ENCODE measurements around the gene TFR2. TPM values are rescaled to one million over a fixed set of nuclear protein-coding genes. Genes with fewer than 3 reads are reported as not detected.

The TFR2 gene
- total and polyA plus RNA-seq, 2 of the 13 experiments (the other 11 are each of a cell fraction or from before 2014, with no cell fraction given) = 36.9 to 64.2 TPM

DNA sequence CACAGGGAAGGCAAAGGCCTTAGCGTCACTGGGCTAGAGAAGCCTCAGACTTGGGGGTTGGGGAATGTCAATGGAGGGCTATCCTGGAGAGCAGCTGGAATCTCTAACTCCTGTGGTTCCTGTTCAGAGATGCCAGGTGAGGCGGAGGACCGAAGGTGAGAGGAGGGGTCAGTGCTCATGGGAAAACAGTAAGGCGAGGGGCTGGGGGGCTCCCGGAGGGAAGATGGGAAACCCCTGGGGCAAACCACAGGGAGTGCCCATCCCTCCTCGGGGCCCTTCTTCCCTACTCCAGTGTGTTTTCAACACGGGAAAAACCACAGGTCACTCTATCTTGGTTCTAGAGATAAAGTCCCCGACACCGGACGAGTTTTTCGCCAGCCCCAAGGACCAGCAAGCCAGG, 58.7 kb downstream of the TFR2 start (continued):
- TF ChIP-seq ZNF484 (CRISPR knock-in tag; IDR thresholded peaks at IDR 0.05; ENCODE audit: borderline replicate concordance, low read depth) = no peak
- TF ChIP-seq, protein P1, sequence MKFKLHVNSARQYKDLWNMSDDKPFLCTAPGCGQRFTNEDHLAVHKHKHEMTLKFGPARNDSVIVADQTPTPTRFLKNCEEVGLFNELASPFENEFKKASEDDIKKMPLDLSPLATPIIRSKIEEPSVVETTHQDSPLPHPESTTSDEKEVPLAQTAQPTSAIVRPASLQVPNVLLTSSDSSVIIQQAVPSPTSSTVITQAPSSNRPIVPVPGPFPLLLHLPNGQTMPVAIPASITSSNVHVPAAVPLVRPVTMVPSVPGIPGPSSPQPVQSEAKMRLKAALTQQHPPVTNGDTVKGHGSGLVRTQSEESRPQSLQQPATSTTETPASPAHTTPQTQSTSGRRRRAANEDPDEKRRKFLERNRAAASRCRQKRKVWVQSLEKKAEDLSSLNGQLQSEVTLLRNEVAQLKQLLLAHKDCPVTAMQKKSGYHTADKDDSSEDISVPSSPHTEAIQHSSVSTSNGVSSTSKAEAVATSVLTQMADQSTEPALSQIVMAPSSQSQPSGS (CRISPR knock-in tag; IDR thresholded peaks at IDR 0.05) = no peak
- no peak for TF ChIP-seq ZFP62 (CRISPR knock-in tag; IDR thresholded peaks at IDR 0.05)
- no peak for TF ChIP-seq TEAD2 (CRISPR knock-in tag; IDR thresholded peaks at IDR 0.05)
- TF ChIP-seq HHEX (CRISPR knock-in tag; IDR thresholded peaks at IDR 0.05) = no peak
- TF ChIP-seq, protein P2, sequence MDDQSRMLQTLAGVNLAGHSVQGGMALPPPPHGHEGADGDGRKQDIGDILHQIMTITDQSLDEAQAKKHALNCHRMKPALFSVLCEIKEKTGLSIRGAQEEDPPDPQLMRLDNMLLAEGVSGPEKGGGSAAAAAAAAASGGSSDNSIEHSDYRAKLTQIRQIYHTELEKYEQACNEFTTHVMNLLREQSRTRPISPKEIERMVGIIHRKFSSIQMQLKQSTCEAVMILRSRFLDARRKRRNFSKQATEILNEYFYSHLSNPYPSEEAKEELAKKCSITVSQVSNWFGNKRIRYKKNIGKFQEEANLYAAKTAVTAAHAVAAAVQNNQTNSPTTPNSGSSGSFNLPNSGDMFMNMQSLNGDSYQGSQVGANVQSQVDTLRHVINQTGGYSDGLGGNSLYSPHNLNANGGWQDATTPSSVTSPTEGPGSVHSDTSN (CRISPR knock-in tag; IDR thresholded peaks at IDR 0.05; ENCODE audit: borderline replicate concordance) = no peak
- TF ChIP-seq, protein P3, sequence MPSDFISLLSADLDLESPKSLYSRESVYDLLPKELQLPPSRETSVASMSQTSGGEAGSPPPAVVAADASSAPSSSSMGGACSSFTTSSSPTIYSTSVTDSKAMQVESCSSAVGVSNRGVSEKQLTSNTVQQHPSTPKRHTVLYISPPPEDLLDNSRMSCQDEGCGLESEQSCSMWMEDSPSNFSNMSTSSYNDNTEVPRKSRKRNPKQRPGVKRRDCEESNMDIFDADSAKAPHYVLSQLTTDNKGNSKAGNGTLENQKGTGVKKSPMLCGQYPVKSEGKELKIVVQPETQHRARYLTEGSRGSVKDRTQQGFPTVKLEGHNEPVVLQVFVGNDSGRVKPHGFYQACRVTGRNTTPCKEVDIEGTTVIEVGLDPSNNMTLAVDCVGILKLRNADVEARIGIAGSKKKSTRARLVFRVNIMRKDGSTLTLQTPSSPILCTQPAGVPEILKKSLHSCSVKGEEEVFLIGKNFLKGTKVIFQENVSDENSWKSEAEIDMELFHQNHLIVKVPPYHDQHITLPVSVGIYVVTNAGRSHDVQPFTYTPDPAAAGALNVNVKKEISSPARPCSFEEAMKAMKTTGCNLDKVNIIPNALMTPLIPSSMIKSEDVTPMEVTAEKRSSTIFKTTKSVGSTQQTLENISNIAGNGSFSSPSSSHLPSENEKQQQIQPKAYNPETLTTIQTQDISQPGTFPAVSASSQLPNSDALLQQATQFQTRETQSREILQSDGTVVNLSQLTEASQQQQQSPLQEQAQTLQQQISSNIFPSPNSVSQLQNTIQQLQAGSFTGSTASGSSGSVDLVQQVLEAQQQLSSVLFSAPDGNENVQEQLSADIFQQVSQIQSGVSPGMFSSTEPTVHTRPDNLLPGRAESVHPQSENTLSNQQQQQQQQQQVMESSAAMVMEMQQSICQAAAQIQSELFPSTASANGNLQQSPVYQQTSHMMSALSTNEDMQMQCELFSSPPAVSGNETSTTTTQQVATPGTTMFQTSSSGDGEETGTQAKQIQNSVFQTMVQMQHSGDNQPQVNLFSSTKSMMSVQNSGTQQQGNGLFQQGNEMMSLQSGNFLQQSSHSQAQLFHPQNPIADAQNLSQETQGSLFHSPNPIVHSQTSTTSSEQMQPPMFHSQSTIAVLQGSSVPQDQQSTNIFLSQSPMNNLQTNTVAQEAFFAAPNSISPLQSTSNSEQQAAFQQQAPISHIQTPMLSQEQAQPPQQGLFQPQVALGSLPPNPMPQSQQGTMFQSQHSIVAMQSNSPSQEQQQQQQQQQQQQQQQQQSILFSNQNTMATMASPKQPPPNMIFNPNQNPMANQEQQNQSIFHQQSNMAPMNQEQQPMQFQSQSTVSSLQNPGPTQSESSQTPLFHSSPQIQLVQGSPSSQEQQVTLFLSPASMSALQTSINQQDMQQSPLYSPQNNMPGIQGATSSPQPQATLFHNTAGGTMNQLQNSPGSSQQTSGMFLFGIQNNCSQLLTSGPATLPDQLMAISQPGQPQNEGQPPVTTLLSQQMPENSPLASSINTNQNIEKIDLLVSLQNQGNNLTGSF (CRISPR knock-in tag; IDR thresholded peaks at IDR 0.05) = no peak
- TF ChIP-seq YY1 (IDR thresholded peaks at IDR 0.05; ENCODE audit: insufficient read depth, insufficient replicate concordance, low read depth, low read length) = no peak
- TF ChIP-seq ZNF570 (CRISPR knock-in tag; IDR thresholded peaks at IDR 0.05; ENCODE audit: borderline replicate concordance) = no peak
- TF ChIP-seq ZFP37 (CRISPR knock-in tag; IDR thresholded peaks at IDR 0.05; ENCODE audit: borderline replicate concordance) = no peak
- no peak for TF ChIP-seq ZNF773 (CRISPR knock-in tag; IDR thresholded peaks at IDR 0.05; ENCODE audit: borderline replicate concordance)
- TF ChIP-seq, protein P4, sequence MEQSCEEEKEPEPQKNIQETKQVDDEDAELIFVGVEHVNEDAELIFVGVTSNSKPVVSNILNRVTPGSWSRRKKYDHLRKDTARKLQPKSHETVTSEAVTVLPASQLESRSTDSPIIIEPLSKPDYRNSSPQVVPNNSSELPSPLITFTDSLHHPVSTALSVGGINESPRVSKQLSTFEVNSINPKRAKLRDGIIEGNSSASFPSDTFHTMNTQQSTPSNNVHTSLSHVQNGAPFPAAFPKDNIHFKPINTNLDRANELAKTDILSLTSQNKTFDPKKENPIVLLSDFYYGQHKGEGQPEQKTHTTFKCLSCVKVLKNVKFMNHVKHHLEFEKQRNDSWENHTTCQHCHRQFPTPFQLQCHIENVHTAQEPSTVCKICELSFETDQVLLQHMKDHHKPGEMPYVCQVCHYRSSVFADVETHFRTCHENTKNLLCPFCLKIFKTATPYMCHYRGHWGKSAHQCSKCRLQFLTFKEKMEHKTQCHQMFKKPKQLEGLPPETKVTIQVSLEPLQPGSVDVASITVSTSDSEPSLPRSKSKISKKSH (CRISPR knock-in tag; IDR thresholded peaks at IDR 0.05; ENCODE audit: borderline replicate concordance) = no peak
- TF ChIP-seq RELA (CRISPR knock-in tag; IDR thresholded peaks at IDR 0.05) = no peak
- TF ChIP-seq, protein P5, sequence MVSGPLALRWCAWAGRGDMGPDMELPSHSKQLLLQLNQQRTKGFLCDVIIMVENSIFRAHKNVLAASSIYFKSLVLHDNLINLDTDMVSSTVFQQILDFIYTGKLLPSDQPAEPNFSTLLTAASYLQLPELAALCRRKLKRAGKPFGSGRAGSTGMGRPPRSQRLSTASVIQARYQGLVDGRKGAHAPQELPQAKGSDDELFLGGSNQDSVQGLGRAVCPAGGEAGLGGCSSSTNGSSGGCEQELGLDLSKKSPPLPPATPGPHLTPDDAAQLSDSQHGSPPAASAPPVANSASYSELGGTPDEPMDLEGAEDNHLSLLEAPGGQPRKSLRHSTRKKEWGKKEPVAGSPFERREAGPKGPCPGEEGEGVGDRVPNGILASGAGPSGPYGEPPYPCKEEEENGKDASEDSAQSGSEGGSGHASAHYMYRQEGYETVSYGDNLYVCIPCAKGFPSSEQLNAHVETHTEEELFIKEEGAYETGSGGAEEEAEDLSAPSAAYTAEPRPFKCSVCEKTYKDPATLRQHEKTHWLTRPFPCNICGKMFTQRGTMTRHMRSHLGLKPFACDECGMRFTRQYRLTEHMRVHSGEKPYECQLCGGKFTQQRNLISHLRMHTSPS (CRISPR knock-in tag; IDR thresholded peaks at IDR 0.05; ENCODE audit: low read depth) = no peak
